ENCODE measurements around the gene CRYBB1.
"Not testable (repeated sequence)": the region's sequence is repeated elsewhere in the genome, so short reads cannot be mapped to it uniquely, and the experiment has no call there.

Gene CRYBB1

DNA sequence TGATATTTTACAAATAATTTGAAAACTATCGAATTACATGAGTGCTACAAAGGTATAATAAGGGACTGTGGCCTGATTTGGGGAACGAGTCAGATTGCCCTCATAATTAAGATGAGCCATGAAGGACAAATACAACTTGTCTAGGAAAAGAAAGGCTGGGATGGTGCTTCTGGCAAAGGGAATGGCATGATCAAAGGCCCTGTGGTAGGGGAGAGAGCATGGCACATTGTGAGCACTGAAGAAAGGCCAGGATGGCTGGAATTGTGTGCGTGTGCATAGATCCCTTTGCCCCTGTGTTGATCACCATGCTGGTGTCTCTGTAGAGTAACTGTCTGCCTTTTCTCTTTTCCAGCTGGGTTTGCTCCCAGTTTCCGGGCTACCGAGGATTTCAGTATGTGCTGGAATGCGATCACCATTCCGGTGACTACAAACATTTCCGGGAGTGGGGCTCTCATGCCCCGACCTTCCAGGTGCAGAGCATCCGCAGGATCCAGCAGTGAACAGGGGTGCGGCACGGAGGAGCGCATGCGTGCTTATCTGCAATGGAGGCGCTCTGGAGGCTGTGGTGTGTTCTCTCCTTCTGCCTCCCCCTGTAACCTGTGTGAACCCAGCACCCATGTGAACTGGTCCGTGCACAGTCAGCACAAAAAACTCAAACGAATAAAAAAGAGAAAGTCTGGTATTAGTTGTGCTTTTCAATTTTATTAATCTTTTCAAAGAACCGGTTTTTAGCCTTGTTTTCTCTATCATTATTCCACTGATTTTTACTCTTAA, 12.3 kb upstream of the CRYBB1 start:
- H3K27ac Mint-ChIP-seq (ENCODE audit: low read depth) = peak overlapping the region; percentile 42
- H3K27me3 Mint-ChIP-seq = no peaks in the 10 kb centered on the region
- no peak overlapping the region for H3K4me3 Mint-ChIP-seq
- peaks cover 29% of the 10 kb centered on the region for H3K4me1 Mint-ChIP-seq
- no peak for ATAC-seq (replicated peaks; ENCODE audit: extremely low read depth, poor library complexity, severe bottlenecking)
- H3K9me3 Mint-ChIP-seq = no peaks in the 10 kb centered on the region
- DNase-seq (ENCODE audit: low spot score in 2 of 2) = no peak
- H3K36me3 Mint-ChIP-seq (ENCODE audit: insufficient read depth) = no peaks in the 10 kb centered on the region

DNA sequence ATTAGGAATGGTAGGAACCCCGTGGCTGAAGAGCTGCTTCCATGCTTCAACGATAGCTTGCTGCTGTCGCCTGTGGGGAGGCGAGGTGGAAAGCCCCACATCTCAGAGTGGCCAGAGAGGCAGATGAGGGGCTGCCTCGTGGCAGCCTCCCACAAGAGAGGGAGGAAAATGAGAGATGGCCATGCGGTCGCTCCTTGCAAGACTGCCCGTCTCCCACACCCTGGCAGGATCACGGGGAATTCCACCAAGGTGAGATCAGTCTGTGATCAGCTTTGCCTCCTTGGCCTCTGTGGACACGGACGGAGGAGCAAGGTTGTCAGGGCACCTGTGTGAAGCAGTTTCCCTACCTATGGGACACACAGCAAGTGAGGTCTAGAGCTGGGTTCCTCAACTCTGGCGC, 7.0 kb upstream of the CRYBB1 start:
- ATAC-seq (replicated peaks; ENCODE audit: extremely low read depth, poor library complexity, severe bottlenecking) (no peak), DNase-seq (ENCODE audit: low spot score in 2 of 2) (no peak)
- Mint-ChIP-seq H3K27ac (ENCODE audit: low read depth) (no peak overlapping the region), H3K36me3 (ENCODE audit: insufficient read depth) (no peaks in the 10 kb centered on the region), H3K4me1 (peaks cover 19% of the 10 kb centered on the region), H3K27me3 (no peaks in the 10 kb centered on the region), H3K9me3 (peaks cover 6% of the 10 kb centered on the region), H3K4me3 (no peak overlapping the region)

DNA sequence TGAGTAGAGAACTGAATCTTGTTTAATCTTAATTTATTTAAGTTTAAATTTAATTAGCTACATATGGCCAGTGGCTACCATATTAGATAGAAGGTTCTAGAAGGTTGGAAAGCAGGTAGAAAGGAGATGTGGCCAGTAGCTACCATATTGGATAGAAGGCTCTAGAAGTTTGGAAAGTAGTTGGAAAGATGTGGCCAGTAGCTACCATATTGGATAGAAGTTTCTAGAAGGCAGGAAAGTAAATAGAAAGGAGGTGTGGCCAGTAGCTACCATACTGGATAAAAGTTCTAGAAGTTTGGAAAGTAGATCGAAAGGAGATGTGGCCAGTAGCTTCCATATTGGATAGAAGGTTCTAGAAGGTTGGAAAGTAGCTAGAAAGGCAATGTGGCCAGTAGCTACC, 6.2 kb upstream of the CRYBB1 start:
- H3K4me3 Mint-ChIP-seq = no peak overlapping the region
- H3K4me1 Mint-ChIP-seq = peaks cover 22% of the 10 kb centered on the region

DNA sequence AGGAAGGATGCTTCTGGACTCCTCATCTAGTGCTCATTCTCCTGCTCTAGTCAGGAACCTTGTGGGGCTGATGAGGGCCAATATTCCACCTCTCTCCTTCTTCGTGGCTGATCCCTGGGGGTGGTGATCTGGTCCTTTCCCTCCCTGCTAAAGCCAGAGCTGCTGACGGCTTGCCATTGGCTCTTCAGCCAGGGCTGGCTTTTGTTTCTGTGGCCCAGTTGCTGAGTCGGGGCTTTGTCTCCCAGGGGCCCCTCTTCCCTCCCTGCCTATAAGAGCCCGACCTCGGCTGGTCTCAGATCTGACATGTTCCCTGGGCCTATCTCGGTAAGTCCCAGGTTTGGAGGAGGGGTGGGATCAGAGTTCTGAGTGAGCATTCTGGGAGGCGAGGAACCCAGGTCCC, 3.8 kb upstream of the CRYBB1 start, which contains the start of gene CRYBA4:
CRYBA4 (plus strand) TSS at position 301 of the 400 bp plus-strand sequence. CDS start 634 bp downstream, outside the sequence.
- ATAC-seq (replicated peaks; ENCODE audit: extremely low read depth, poor library complexity, severe bottlenecking) (no peak), DNase-seq (ENCODE audit: low spot score in 2 of 2) (no peak)
- H3K36me3 Mint-ChIP-seq (ENCODE audit: insufficient read depth) = no peaks in the 10 kb centered on the region
- no peak within 1 kb of the TSS for H3K4me3 Mint-ChIP-seq
- no peaks in the 10 kb centered on the region for H3K27me3 Mint-ChIP-seq
- peaks cover 6% of the 10 kb centered on the region for H3K9me3 Mint-ChIP-seq
- H3K27ac Mint-ChIP-seq (ENCODE audit: low read depth) = no peak within 1 kb of the TSS
- H3K4me1 Mint-ChIP-seq = peaks cover 19% of the 10 kb centered on the region

More for the DNA sequence above, 6.2 kb upstream of the CRYBB1 start:
- no peak for DNase-seq (ENCODE audit: low spot score in 2 of 2)
- Mint-ChIP-seq H3K9me3 (peaks cover 6% of the 10 kb centered on the region), H3K27me3 (no peaks in the 10 kb centered on the region), H3K27ac (ENCODE audit: low read depth) (no peak overlapping the region), H3K36me3 (ENCODE audit: insufficient read depth) (no peaks in the 10 kb centered on the region)
- ATAC-seq (replicated peaks; ENCODE audit: extremely low read depth, poor library complexity, severe bottlenecking) = no peak

- Mint-ChIP-seq H3K9me3 (peaks cover 6% of the 10 kb centered on the region), H3K27me3 (no peaks in the 10 kb centered on the region), H3K4me3 (no peak overlapping the region), H3K27ac (ENCODE audit: low read depth) (peak overlapping the region; percentile 64), H3K4me1 (peaks cover 24% of the 10 kb centered on the region), H3K36me3 (ENCODE audit: insufficient read depth) (no peaks in the 10 kb centered on the region)
- DNase-seq (ENCODE audit: low spot score in 2 of 2) = no peak
- no peak for ATAC-seq (replicated peaks; ENCODE audit: extremely low read depth, poor library complexity, severe bottlenecking)
These were observed 2.4 kb upstream of the CRYBB1 start for GRCh38 chr22:26620197-26620596.

DNA sequence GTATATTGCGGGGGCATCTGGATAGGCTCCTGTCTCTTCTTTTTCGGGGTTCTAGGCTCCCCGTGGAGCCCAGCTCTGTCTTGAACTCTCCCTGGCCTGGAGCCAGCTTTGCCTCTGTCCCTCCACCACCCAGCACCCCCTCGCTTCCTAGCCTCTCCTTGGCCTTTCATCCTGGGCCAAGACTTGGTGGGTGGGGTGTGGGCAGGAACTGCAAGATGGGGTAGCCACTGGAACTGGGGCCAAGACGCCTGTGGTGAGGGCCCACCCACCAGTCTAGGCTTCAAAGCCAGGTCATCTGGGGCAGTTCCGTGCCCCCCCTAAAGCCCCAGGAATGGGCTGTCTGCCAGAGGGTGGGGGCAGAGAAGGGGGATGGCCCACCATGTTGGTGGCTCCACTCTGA, 1.7 kb upstream of the CRYBB1 start:
- DNase-seq (ENCODE audit: low spot score in 2 of 2) (no peak), ATAC-seq (replicated peaks; ENCODE audit: extremely low read depth, poor library complexity, severe bottlenecking) (no peak)
- peaks cover 24% of the 10 kb centered on the region for H3K4me1 Mint-ChIP-seq
- H3K9me3 Mint-ChIP-seq = peaks cover 6% of the 10 kb centered on the region
- no peak overlapping the region for H3K4me3 Mint-ChIP-seq
- H3K27me3 Mint-ChIP-seq = no peaks in the 10 kb centered on the region
- H3K36me3 Mint-ChIP-seq (ENCODE audit: insufficient read depth) = no peaks in the 10 kb centered on the region
- peak overlapping the region; percentile 64 for H3K27ac Mint-ChIP-seq (ENCODE audit: low read depth)

- H3K27ac Mint-ChIP-seq (ENCODE audit: low read depth) = peak overlapping the region; percentile 75
- H3K27me3 Mint-ChIP-seq = no peaks in the 10 kb centered on the region
- ATAC-seq (replicated peaks; ENCODE audit: extremely low read depth, poor library complexity, severe bottlenecking) = no peak
- H3K4me1 Mint-ChIP-seq = peaks cover 29% of the 10 kb centered on the region
- H3K36me3 Mint-ChIP-seq (ENCODE audit: insufficient read depth) = no peaks in the 10 kb centered on the region
- no peak for DNase-seq (ENCODE audit: low spot score in 2 of 2)
- no peaks in the 10 kb centered on the region for H3K9me3 Mint-ChIP-seq
- H3K4me3 Mint-ChIP-seq = no peak overlapping the region
These were observed 628 bp upstream of the CRYBB1 start for GRCh38 chr22:26618455-26618854.

GRCh38 chr22:26616650-26617049, 1.2 kb downstream of the CRYBB1 start:
- Mint-ChIP-seq H3K4me1 (peaks cover 34% of the 10 kb centered on the region), H3K4me3 (no peak overlapping the region), H3K27me3 (no peaks in the 10 kb centered on the region), H3K27ac (ENCODE audit: low read depth) (no peak overlapping the region), H3K9me3 (no peaks in the 10 kb centered on the region), H3K36me3 (ENCODE audit: insufficient read depth) (no peaks in the 10 kb centered on the region)
- ATAC-seq (replicated peaks; ENCODE audit: extremely low read depth, poor library complexity, severe bottlenecking) (no peak), DNase-seq (ENCODE audit: low spot score in 2 of 2) (no peak)

GRCh38 chr22:26615830-26616435, 1.9 kb downstream of the CRYBB1 start:
- Mint-ChIP-seq H3K27me3 (no peaks in the 10 kb centered on the region), H3K27ac (ENCODE audit: low read depth) (no peak overlapping the region), H3K9me3 (no peaks in the 10 kb centered on the region), H3K36me3 (ENCODE audit: insufficient read depth) (no peaks in the 10 kb centered on the region), H3K4me1 (peaks cover 34% of the 10 kb centered on the region), H3K4me3 (no peak overlapping the region)
- ATAC-seq (replicated peaks; ENCODE audit: extremely low read depth, poor library complexity, severe bottlenecking) = no peak
- DNase-seq (ENCODE audit: low spot score in 2 of 2) = no peak

- DNase-seq (ENCODE audit: low spot score in 2 of 2) = no peak
- no peak overlapping the region for H3K27ac Mint-ChIP-seq (ENCODE audit: low read depth)
- H3K36me3 Mint-ChIP-seq (ENCODE audit: insufficient read depth) = no peaks in the 10 kb centered on the region
- H3K27me3 Mint-ChIP-seq = no peaks in the 10 kb centered on the region
- peaks cover 42% of the 10 kb centered on the region for H3K4me1 Mint-ChIP-seq
- no peak for ATAC-seq (replicated peaks; ENCODE audit: extremely low read depth, poor library complexity, severe bottlenecking)
- no peaks in the 10 kb centered on the region for H3K9me3 Mint-ChIP-seq
- no peak overlapping the region for H3K4me3 Mint-ChIP-seq
These were observed 2.7 kb downstream of the CRYBB1 start for GRCh38 chr22:26615149-26615548.

DNA sequence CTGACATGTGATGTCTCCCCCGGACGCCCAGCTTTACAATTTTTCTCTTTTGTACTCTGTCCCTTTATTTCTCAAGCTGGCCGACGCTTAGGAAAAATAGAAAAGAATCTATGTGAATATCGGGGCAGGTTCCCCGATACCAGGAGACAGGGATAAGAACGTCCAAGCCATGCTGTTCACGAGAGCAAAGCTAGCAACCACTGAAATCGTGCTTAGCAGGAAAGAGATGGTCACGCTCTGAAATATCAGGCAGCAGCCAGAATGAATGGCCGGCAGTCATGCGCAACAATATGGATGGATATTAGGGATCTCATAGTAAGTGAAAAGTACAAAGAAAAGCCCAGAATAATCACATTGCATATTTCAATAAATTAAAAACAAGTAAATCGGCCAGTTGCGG, 3.5 kb downstream of the CRYBB1 start:
- DNase-seq (ENCODE audit: low spot score in 2 of 2) = no peak

GRCh38 chr22:26613753-26614152, 4.1 kb downstream of the CRYBB1 start:
- H3K27ac Mint-ChIP-seq (ENCODE audit: low read depth); H3K9me3 Mint-ChIP-seq; ATAC-seq (replicated peaks; ENCODE audit: extremely low read depth, poor library complexity, severe bottlenecking); DNase-seq (ENCODE audit: low spot score in 2 of 2); H3K27me3 Mint-ChIP-seq; H3K36me3 Mint-ChIP-seq (ENCODE audit: insufficient read depth); H3K4me3 Mint-ChIP-seq: not testable (repeated sequence)
- peaks cover 49% of the 10 kb centered on the region for H3K4me1 Mint-ChIP-seq

More for the DNA sequence above, 3.5 kb downstream of the CRYBB1 start:
- no peak overlapping the region for H3K4me3 Mint-ChIP-seq
- H3K27ac Mint-ChIP-seq (ENCODE audit: low read depth) = no peak overlapping the region
- peaks cover 49% of the 10 kb centered on the region for H3K4me1 Mint-ChIP-seq
- H3K36me3 Mint-ChIP-seq (ENCODE audit: insufficient read depth) = no peaks in the 10 kb centered on the region
- no peaks in the 10 kb centered on the region for H3K27me3 Mint-ChIP-seq
- no peaks in the 10 kb centered on the region for H3K9me3 Mint-ChIP-seq
- ATAC-seq (replicated peaks; ENCODE audit: extremely low read depth, poor library complexity, severe bottlenecking) = no peak

GRCh38 chr22:26612652-26613051, 5.2 kb downstream of the CRYBB1 start:
- Mint-ChIP-seq H3K36me3 (ENCODE audit: insufficient read depth) (no peaks in the 10 kb centered on the region), H3K27me3 (no peaks in the 10 kb centered on the region), H3K27ac (ENCODE audit: low read depth) (no peak overlapping the region), H3K9me3 (no peaks in the 10 kb centered on the region), H3K4me3 (no peak overlapping the region), H3K4me1 (peaks cover 52% of the 10 kb centered on the region)
- ATAC-seq (replicated peaks; ENCODE audit: extremely low read depth, poor library complexity, severe bottlenecking) (no peak), DNase-seq (ENCODE audit: low spot score in 2 of 2) (no peak)

All from central memory CD8-positive, alpha-beta T cell (primary cell).